Esophagus muscularis mucosa (tissue), 4 donors: ENCODE measurements around the gene MN1. TPM values are rescaled to one million over a fixed set of nuclear protein-coding genes. Genes with fewer than 3 reads are reported as not detected.

Source experiments
- DNase-seq: peaks from one replicate; pipeline ENCODE4 v3.0.0-alpha.2; 2017; ENCODE audit errors: extremely low spot score
- H3K27ac ChIP-seq, 4 donors: fragments of 200-600 bp; sonication (generic); replicated peaks in 1 of 4; 1 replicate in 3 of 4; 2 replicates in 1 of 4; pipeline ENCODE4 v1.5.1; 2016 to 2019; ENCODE audit warnings: mild to moderate bottlenecking in 1 of 4
- H3K27me3 ChIP-seq, 4 donors: fragments of 200-600 bp; sonication (generic); one replicate each; pipeline versions ENCODE4 v1.5.1 to v1.6.0; 2016 to 2019
- H3K36me3 ChIP-seq, 4 donors: fragments of 200-600 bp; sonication (generic); one replicate each; pipeline ENCODE4 v1.5.1; 2016 to 2019
- H3K4me1 ChIP-seq, 4 donors: fragments of 200-600 bp; sonication (generic); one replicate each; pipeline ENCODE4 v1.5.1; 2016 to 2019
- H3K4me3 ChIP-seq, 4 donors: fragments of 200-600 bp; sonication (generic); 1 replicate in 2 of 4; 2 replicates in 2 of 4; pipeline ENCODE4 v1.5.1; 2016 to 2019; ENCODE audit warnings: mild to moderate bottlenecking in 4 of 4, moderate library complexity in 1 of 4
- H3K9me3 ChIP-seq, 4 donors: fragments of 200-600 bp; sonication (generic); 1 replicate in 3 of 4; 2 replicates in 1 of 4; pipeline ENCODE4 v1.5.1; 2016 to 2019
- CTCF ChIP-seq, 3 experiments: fragments of 200-600 bp in 2 of 3; fragments of 450-650 bp in 1 of 3; sonication (generic) in 2 of 3; IDR thresholded peaks; one replicate each; pipeline ENCODE4 v1.5.1; 2017 to 2019; ENCODE audit warnings: antibody characterized with exemption in 3 of 3, mild to moderate bottlenecking in 2 of 3, moderate library complexity in 1 of 3
- EP300 ChIP-seq: sonication (generic); formaldehyde crosslinking; IDR thresholded peaks from one replicate; pipeline ENCODE4 v1.6.1; 2017; ENCODE audit warnings: antibody characterized with exemption
- POLR2A ChIP-seq: fragments of 450-650 bp; IDR thresholded peaks from one replicate; pipeline ENCODE4 v1.6.1; 2017; ENCODE audit warnings: antibody characterized with exemption, moderate library complexity, mild to moderate bottlenecking, low read depth
- POLR2AphosphoS5 ChIP-seq, 2 donors: sonication (generic); formaldehyde crosslinking; IDR thresholded peaks; one replicate each; pipeline ENCODE4 v1.6.1; 2017; ENCODE audit warnings: antibody characterized with exemption in 2 of 2
- WGBS: methylation state at CpG from one replicate; pipeline ENCODE4 v1.1.5; 2018; 5-methylcytosine and 5-hydroxymethylcytosine counted together
- intact Hi-C: fragments of 100-400 bp; cut with DNase I; formaldehyde crosslinking; loops from one replicate; pipeline ENCODE4 v1.15.1; 2023
- total RNA-seq, 4 donors: library from RNA; depleted of rRNA; stranded (reverse); fragments of >200 nt; gene quantifications; one replicate each; pipeline versions ENCODE4 v1.1.0 to v1.2.1, GENCODE V29; 2016

MN1 gene
- total RNA-seq, 4 donors from 2014 or later = 16.2 to 47.3 (median 29.0) TPM

GRCh38 chr22:27798511-27799014 lies 3.0 kb downstream of the MN1 start:
- Histone ChIP-seq H3K9me3 (no peaks in the 10 kb centered on the region), H3K27me3 (peaks cover 0 to 18% (median 0%) of the 10 kb centered on the region in 4 donors), H3K4me1 (peaks cover 35 to 81% (median 73%) of the 10 kb centered on the region in 4 donors), H3K36me3 (peaks cover 0 to 5% (median 0%) of the 10 kb centered on the region in 4 donors), H3K4me3 (peak overlapping the region; percentile 88 to 91 (median 90)), H3K27ac (peak overlapping the region; percentile 92 to 95 (median 92))
- TF ChIP-seq CTCF (IDR thresholded peaks at IDR 0.05) = no peak
- 79% methylated on average over 31 of the region's 44 CpGs for WGBS
- intact Hi-C loops = no loop called here
- DNase-seq = no peak

GRCh38 chr22:27797520-27798391 lies 3.8 kb downstream of the MN1 start:
- Histone ChIP-seq H3K36me3 (peaks cover 0 to 5% (median 0%) of the 10 kb centered on the region in 4 donors), H3K9me3 (no peaks in the 10 kb centered on the region), H3K27me3 (peaks cover 0 to 18% (median 0%) of the 10 kb centered on the region in 4 donors), H3K27ac (peak overlapping the region; percentile 92 to 95 (median 92)), H3K4me3 (peak overlapping the region; percentile 88 to 91 (median 90)), H3K4me1 (peaks cover 35 to 87% (median 74%) of the 10 kb centered on the region in 4 donors)
- DNase-seq = no peak
- TF ChIP-seq POLR2AphosphoS5 (IDR thresholded peaks at IDR 0.05) = no peak
- no peak for TF ChIP-seq POLR2A
- no peak for TF ChIP-seq EP300
- TF ChIP-seq CTCF (IDR thresholded peaks at IDR 0.05) = no peak
- intact Hi-C loops = no loop called here
- 59% methylated on average over 25 of the region's 86 CpGs for WGBS

GRCh38 chr22:27796829-27797519 lies 4.6 kb downstream of the MN1 start:
- DNase-seq = no peak
- peaks cover 0 to 18% (median 0%) of the 10 kb centered on the region in 4 donors for H3K27me3 ChIP-seq
- WGBS = 61% methylated on average over 37 of the region's 55 CpGs
- no peaks in the 10 kb centered on the region for H3K9me3 ChIP-seq
- peak overlapping the region; percentile 88 to 91 (median 90) for H3K4me3 ChIP-seq
- peaks cover 29 to 88% (median 74%) of the 10 kb centered on the region in 4 donors for H3K4me1 ChIP-seq
- peaks cover 0 to 5% (median 0%) of the 10 kb centered on the region in 4 donors for H3K36me3 ChIP-seq
- peak overlapping the region; percentile 92 to 95 (median 92) for H3K27ac ChIP-seq
- TF ChIP-seq POLR2A (no peak), POLR2AphosphoS5 (IDR thresholded peaks at IDR 0.05) (no peak), CTCF (IDR thresholded peaks at IDR 0.05) (no peak), EP300 (no peak)
- intact Hi-C loops = no loop called here

- intact Hi-C loops = no loop called here
- Histone ChIP-seq H3K9me3 (no peaks in the 10 kb centered on the region), H3K36me3 (peaks cover 0 to 5% (median 0%) of the 10 kb centered on the region in 4 donors), H3K4me3 (peak overlapping the region; percentile 88 to 91 (median 90)), H3K4me1 (peaks cover 36 to 93% (median 82%) of the 10 kb centered on the region in 4 donors), H3K27me3 (peaks cover 0 to 16% (median 0%) of the 10 kb centered on the region in 4 donors), H3K27ac (peak overlapping the region; percentile 92 to 95 (median 92))
- 58% methylated on average over 15 of the region's 15 CpGs for WGBS
- TF ChIP-seq POLR2AphosphoS5 (IDR thresholded peaks at IDR 0.05) (peak in 1 of 2 donors; percentile 37), POLR2A (no peak)
- DNase-seq = no peak
Measured at GRCh38 chr22:27795696-27796517, 5.6 kb downstream of the MN1 start.
